ENCODE results near the gene EHD2.
"Not testable (repeated sequence)": the region's sequence is repeated elsewhere in the genome, so short reads cannot be mapped to it uniquely, and the experiment has no call there.

DNA sequence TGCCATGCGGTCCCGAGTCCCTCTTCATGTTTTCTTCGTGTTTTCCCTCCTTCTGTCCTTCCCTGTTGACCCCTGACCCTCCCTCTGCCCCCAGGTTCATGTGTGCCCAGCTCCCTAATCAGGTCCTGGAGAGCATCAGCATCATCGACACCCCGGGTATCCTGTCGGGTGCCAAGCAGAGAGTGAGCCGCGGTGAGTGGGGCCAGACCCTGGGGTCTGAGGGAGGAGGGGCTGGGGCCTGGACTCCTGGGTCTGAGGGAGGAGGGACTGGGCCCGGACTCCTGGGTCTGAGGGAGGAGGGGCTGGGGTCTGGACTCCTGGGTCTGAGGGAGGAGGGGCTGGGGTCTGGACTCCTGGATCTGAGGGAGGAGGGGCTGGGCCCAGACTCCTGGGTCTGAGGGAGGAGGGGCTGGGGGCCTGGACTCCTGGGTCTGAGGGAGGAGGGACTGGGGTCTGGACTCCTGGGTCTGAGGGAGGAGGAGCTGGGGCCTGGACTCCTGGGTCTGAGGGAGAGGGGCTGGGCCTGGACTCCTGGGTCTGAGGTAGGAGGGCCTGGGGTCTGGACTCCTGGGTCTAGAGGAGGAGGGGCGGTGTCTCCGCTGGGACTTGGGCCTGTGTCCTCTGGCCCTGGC, 5.3 kb downstream of the EHD2 start:
- TF ChIP-seq EP300, POLR2A (IDR thresholded peaks at IDR 0.05): not testable (repeated sequence)
- TF ChIP-seq, protein P1, sequence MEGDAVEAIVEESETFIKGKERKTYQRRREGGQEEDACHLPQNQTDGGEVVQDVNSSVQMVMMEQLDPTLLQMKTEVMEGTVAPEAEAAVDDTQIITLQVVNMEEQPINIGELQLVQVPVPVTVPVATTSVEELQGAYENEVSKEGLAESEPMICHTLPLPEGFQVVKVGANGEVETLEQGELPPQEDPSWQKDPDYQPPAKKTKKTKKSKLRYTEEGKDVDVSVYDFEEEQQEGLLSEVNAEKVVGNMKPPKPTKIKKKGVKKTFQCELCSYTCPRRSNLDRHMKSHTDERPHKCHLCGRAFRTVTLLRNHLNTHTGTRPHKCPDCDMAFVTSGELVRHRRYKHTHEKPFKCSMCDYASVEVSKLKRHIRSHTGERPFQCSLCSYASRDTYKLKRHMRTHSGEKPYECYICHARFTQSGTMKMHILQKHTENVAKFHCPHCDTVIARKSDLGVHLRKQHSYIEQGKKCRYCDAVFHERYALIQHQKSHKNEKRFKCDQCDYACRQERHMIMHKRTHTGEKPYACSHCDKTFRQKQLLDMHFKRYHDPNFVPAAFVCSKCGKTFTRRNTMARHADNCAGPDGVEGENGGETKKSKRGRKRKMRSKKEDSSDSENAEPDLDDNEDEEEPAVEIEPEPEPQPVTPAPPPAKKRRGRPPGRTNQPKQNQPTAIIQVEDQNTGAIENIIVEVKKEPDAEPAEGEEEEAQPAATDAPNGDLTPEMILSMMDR (IDR thresholded peaks at IDR 0.05): not testable (repeated sequence)

Measured in ovary (tissue), 3 donors.